Transverse colon (tissue), 4 donors: Measurements from ENCODE around the gene PIK3C2G.

Source experiments
- CTCF ChIP-seq, 5 experiments: fragments of 200-600 bp in 3 of 5; fragments of 450-650 bp in 2 of 5; sonication (generic) in 3 of 5; IDR thresholded peaks; 1 replicate in 2 of 5; 2 replicates in 3 of 5; pipeline ENCODE4 v1.5.1; 2016 to 2017; ENCODE audit warnings: antibody characterized with exemption in 5 of 5, inconsistent platforms in 3 of 5, mild to moderate bottlenecking in 2 of 5, moderate library complexity in 1 of 5
- EP300 ChIP-seq: sonication (generic); formaldehyde crosslinking; IDR thresholded peaks from one replicate; pipeline ENCODE4 v1.6.1; 2017; ENCODE audit warnings: antibody characterized with exemption, low read depth
- POLR2A ChIP-seq: fragments of 450-650 bp; IDR thresholded peaks from one replicate; pipeline ENCODE4 v1.6.1; 2016; ENCODE audit warnings: antibody characterized with exemption, mild to moderate bottlenecking, moderate library complexity
- POLR2AphosphoS5 ChIP-seq, 3 donors: sonication (generic); formaldehyde crosslinking; IDR thresholded peaks; one replicate each; pipeline ENCODE4 v1.6.1; 2016; ENCODE audit warnings: antibody characterized with exemption in 3 of 3

GRCh38 chr12:18221726-18222125 lies 39.6 kb upstream of the PIK3C2G start:
- TF ChIP-seq CTCF (IDR thresholded peaks at IDR 0.05) (no peak), EP300 (no peak), POLR2AphosphoS5 (IDR thresholded peaks at IDR 0.05) (no peak), POLR2A (no peak)
